Measurements from ENCODE around the gene PLA2G6. TPM values are rescaled to one million over a fixed set of nuclear protein-coding genes. Genes with fewer than 3 reads are reported as not detected.

PLA2G6 gene
- polyA plus RNA-seq, 5 donors: 26.4 to 37.8 (median 32.2) TPM

DNA sequence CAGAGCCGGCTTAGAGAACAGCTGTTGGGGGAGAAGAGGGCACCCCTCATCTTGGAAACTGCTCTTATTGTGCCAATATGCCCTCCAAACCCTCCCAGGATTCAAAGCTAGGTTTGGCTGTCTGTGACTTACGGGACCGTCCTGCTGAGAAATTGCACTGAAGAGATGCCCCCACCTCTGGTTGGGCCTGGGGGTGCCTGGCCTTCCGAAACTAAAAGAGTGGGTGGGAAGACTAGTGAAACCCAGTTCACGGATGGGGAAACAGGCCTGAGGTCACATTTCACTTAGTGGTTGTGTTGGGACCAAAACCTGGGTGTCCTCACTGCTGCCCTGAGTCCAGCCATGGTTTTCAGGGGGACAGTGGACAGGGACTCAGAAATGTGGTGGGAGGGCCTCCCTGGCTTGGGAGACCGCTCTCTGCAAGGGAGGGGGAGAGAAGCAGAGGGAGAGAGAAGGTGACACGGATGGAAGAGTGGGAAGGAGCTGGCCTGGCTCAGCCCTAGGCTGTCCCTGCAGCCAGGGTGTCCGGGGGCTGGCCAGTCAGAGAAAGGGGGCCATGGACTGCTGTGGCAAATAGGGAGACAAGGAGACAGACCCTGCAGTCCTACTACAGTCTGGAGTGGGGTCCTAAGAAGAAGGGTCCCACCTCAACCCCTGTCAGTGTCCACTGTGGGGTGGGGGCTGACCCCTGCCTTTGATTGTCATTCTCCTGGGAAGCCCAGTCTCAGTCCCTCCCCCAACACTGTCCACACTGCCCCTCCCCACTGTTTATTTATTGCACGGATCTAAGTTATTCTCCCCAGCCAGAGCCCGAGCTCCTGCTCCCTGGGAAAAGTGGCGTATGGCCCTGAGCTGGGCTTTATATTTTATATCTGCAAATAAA is 33.8 kb upstream of the PLA2G6 start:
- no peak for DNase-seq

DNA sequence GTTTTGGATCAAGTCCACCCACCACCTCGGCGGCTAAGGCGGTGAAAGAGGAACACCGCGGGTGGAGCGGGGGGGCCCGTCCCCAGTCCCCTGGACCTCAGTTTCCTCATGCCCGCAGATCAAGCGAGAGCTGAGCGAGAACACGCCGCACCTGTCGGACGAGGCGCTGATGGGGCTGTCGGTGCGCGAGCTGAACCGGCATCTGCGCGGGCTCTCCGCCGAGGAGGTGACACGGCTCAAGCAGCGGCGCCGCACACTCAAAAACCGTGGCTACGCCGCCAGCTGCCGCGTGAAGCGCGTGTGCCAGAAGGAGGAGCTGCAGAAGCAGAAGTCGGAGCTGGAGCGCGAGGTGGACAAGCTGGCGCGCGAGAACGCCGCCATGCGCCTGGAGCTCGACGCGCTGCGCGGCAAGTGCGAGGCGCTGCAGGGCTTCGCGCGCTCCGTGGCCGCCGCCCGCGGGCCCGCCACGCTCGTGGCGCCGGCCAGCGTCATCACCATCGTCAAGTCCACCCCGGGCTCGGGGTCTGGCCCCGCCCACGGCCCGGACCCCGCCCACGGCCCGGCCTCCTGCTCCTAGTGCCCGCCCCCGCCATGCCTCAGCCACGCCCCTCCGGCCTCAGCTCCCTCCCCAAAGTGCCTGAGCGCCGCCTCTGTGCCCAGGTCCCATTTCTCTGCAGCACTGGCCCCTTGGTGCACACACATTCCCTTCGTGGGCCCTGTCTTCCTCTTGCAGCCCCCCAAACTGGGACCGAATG is 32.8 kb upstream of the PLA2G6 start:
- DNase-seq: peak; percentile 45 to 46

DNA sequence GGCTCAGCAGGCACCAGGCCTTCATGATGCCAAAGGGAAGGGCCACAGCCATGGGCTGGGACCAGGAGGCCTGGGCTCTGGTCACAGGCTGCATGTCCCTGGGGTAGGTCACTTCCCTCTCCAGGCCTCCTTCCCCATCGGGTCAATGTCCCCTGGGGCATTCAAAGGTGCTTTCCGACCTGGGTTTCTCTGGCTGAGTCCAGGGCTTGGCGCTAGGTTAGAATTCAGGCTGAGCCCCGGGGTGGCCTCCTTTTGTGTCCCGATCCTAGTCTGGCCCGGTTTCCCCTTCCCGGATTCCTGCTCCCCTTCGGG is 32.3 kb upstream of the PLA2G6 start:
- DNase-seq: no peak

DNA sequence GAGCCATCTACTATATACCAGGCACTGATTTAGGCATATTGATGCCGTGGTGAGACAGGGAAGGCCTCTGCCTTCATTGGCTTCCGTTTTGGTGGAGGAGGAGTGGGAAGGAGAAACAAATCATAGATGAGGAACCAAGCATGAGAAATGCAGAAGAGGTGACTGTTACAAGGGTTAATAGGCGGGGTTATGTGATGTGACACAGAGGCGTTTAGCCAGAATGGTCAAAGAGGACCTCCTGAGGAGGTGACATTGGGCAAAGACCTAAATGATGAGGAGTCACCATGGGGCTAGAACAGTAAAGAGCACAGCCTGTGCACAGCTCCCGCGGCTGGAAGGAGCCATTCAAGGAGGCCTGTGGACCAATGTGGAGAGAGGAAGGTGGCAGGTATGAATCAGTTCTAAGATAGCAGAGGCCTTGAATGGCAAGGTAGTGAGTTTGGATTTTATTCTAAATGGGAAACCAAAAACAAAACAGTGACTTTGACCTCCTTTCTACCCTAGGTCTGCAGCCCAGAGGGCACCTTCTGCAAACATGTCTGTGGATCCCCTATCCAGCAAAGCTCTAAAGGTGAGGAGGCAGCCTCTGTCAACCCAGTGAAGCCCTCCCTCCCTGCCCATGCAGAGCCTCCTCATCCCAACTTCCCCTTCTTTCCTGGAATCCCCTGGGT is 31.8 kb upstream of the PLA2G6 start:
- DNase-seq: no peak

DNA sequence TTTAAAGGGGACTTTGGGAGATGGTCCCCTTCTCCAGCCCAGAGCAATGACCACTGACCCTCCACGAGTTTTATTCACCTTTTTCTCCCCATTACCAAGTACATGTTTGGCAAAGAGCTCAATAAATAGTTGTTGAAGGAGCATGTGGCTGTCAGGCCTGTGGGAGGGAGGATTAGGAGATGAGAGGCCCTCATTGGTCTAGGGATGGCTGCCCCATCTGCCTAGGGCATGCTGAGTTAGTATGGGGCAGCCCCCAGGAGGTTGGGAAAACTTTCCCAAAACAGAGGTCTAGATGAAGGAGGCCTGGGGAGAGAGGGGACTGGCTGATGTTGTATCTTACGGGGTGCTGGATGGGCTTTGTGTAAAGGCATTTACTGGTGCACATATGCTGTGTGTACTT is 30.8 kb upstream of the PLA2G6 start:
- DNase-seq: no peak

DNA sequence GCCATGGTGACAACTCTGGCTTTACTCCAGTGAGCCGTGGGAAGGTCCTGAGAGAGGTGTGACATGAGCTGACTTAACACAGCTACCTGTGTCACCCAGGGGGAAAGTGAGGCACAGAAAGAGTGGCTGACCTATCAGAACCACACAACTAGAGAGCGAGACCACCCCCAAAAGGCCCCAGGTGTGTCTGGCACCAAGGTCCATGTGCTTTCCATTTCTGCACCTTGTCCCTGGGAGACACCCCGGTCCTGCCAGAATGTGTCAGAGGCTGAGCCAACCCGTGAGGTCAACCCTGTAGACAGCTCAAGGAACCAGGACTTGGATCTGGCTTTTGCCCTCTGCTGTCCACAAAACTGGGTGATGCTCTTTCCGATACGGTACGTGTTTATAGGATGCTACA is 29.9 kb upstream of the PLA2G6 start:
- DNase-seq: no peak

DNA sequence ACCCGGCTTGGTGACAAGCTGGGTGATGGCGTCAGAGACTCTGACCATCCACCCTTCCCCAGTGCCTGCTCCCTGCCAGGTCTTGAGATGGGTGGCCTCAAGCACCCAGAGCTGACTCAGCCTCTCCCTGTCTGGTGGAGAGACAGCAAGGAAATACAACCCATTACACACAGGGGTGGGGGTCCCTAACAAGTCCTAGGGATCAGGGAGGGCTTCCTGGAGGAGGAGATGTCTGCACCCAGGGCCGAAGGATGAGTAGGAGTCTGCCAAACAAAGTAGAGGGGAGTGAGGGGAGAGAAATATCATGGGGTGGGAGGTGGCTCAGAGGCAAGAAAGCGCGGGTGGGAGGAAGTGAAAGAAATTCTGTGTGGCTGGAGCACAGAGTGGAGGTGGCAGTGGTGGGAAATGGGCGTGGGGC is 26.9 kb upstream of the PLA2G6 start:
- DNase-seq: no peak

DNA sequence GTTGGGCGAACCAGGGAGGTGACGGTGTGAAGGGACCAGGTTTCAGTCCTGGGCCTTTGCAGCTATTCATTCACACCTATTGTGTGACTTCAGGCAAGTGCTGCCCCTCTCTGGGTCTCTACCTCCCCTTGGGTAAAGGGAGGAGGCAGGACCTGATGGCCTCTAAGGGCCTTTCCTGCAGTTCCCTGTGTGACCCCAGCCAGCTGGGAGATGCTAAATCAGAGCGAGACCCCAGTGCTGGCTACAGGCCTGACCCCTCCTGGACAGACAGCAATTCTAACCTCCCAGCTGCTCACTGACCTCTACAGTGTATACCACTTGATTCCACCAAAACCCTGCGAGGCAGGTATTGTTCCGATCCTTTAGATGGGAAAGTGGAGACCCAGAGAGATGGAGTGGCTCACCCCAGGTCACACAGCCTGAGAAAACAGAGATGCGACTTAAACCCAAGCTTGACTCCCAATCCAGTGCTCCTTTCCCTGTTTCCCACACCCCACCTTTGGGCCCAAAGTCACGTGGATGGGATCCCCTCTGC is 26.3 kb upstream of the PLA2G6 start:
- DNase-seq: no peak

DNA sequence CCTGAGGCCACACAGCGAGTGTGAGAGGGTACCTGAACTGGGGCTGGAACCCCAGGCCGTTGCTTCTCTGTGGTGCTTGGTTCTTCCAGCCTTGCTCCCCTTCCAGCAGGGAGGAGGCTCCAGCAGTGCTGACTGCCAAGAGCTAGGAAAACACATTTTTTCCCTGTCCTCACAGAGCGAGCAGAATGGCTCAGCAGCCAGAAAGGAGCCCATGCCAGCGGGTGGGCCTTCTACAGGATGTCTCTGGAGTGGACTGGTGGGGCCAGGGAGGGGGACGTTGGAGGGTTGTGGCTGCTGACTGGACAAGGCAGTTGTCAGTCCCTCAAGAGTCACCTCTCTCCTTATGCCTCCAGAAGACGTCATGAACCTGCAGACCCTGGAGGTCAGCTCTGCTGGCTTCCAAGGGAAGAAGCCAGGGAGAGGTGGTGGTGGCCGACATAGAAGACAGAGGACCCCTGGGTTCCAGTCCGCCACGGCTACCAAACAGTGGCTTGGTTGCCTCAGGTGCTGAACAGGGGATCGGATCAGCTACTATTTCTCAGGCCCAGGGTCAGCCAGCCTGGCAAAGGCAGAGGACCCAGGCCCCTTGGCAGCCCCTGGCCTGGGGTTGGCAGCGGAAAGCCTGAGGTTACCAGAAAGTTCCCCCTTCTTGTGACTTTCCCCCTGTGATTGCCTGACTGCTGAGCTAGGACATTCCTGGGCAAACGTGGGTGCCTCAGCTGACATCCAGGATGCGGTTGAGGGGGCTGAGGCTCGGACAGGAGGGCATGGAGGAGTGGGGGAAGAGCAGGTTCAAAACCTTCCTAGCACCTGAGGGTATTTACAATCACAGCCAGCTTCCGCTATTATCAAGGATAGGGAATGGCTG is 23.9 kb upstream of the PLA2G6 start:
- DNase-seq: peak; percentile 91 to 94

DNA sequence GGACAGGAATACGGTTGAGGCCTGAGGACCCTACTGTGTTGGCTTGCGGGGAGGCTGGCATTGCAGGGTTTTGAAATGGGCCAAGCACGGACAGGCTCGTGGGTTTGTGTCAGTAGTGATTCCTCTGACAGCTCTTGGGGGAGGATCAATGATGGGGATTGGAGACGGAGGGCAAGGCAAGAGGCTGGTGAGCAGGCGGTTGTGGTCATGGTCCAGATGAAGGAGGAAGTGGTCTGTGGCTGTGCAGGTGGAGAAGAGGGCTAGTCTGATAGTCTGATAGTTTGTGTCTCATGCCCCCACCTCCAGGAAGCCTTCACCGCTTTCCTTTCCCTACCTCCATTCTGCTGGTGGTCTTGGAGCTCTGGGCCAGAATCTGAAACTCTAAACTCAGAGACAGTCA is 23.2 kb upstream of the PLA2G6 start:
- DNase-seq: no peak

DNA sequence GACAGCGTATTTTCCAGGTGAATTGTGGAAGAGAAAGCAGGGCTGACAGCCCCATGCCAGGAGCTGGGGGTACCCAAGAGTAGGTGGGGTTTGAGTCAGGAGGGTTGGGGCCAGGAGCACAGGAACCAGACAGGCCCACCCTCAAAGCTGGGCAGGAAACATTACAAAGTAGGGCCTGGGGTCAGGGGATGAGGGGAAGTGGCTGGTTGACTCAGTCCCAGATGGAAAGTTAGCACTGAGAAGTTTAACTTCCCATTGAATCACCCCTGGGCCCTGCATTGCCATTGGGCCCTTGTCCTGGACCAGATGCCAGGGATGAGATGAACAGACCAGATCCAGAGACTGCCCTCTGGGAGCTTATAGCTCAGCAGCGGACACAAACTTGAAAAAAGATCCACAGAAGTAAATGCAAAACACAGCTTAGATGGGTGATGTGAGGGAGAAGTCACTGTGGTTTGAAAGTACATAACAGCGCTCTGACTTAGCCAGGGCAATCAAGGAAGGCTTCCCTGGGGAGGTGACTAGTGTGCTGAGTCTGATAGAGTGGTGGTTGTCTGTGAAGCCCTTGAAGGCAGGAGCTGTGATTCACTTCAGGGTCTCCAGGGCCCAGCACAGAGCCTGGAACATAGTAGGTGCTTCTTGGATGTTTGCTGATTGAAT is 22.4 kb upstream of the PLA2G6 start:
- no peak for DNase-seq

DNA sequence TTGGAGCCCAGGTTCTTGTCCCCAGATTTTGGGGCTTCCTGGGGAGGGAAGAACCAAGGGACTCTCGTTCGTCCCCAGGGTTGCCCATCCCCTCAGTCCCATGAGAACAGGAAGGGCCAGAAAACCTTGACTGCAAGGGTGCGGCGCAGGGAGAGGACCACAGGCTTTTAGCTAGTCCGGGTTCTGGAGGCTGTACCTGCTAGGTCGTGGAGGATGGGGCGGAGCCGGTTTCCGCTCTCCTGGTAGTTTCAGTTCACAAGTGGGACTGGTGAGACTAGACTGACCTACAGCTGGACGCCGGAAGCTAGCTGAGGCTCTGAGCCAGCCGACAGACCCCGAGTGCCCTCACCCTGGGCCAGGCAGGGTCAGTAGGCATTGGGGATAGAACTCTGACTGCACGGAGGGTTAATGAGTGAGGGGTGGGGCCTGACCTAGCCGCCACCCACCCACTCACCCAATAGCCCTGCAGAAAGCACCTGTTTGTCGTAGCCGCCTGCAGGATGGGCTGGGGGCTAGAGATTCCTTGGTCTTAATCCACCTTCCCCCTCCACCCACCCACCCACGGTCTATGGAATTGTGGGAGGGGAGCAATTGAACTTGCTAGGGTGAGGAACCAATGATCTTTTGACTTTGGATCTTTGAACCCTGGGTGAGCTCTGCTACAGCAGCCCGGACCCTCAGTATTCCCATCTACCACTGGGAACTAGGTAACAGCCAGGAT is 21.6 kb upstream of the PLA2G6 start:
- DNase-seq: no peak

DNA sequence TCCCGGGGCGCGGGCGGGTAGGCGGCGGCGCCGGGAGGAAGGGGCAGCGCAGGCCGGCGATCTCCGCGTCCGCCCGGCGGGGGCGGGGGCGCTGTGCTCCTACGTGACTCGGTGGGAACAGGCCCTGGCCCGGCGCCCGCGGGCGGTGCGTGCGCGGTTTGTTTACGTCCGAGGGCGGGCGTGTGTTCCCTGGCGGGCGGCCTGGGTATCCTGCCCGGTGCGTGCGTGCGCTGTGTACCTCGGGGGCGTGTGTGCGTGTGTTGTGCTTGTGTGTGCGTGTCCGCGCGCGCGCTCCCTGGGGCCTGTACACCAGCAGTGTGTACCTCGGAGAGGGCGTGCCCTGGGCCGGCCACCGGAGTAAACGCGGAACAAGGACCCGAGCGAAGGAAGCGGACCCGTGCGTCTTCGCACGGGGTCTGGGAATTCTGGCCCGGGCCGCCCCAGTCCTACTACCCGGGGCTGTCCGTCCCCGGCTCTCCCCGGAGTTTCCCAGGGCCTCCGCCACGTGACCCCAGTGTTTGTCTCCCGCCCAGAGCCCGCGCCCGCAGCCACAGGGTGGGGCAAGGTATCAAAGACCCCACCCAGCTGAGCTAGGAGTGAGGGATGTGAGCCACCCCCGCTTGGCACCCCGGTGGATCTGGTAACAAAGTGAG is 20.9 kb upstream of the PLA2G6 start:
- DNase-seq: peak; percentile 91 to 92

DNA sequence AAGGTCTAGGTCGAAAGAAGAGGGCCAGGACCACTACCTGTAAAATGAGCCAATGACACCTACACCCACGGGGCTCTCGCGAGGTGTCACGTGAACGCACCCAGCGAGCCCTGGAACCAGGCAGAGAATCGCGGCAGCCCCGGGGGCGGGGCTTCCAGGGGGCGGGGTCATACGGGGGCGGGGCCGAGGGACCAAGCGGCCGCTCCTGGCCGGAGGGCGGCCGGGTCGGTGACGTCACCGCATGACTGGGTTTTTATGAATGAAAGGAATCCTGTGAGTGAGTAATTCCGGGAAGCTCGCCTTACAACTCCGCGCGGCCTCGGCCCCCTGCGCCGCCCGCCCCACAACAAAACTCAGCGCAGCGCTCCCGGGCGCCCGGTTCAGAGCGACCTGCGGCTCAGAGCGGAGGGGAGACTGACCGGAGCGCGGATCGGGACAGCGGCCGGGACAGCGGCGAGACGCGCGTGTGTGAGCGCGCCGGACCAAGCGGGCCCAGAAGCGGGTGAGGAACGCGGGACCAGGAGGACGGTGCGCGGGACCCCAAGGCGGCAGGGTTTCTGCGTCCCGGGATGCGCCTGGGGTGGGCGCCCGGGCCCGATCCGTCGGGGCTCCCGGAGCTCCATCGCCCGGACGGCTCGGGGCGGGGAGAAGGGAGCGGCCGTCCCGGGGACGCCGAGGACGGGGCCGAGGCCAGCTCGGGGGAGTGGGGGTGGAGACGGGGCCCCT is 20.2 kb upstream of the PLA2G6 start, which contains the start of gene MAFF:
TSS of gene MAFF (plus strand) at position 284 of the 726 bp plus-strand sequence. CDS start 11,860 bp downstream, outside the sequence.
- DNase-seq: peak; percentile 95

DNA sequence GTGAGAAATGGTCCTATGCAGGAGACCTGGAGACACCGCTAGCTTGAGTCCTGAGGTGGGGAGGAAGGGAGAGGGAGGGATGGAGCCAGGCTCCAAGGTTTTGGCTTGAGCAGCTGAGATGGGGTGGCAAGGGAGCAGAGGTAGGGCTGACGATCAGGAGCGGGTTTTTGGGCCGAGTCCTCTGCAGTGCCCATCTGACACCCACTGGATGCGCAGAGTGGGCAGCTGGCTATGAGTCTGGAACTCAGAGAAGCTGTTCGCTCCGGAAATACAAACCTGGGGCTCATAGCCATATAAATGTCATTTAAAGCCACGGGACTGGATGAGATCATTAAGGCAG is 19.7 kb upstream of the PLA2G6 start:
- no peak for DNase-seq

DNA sequence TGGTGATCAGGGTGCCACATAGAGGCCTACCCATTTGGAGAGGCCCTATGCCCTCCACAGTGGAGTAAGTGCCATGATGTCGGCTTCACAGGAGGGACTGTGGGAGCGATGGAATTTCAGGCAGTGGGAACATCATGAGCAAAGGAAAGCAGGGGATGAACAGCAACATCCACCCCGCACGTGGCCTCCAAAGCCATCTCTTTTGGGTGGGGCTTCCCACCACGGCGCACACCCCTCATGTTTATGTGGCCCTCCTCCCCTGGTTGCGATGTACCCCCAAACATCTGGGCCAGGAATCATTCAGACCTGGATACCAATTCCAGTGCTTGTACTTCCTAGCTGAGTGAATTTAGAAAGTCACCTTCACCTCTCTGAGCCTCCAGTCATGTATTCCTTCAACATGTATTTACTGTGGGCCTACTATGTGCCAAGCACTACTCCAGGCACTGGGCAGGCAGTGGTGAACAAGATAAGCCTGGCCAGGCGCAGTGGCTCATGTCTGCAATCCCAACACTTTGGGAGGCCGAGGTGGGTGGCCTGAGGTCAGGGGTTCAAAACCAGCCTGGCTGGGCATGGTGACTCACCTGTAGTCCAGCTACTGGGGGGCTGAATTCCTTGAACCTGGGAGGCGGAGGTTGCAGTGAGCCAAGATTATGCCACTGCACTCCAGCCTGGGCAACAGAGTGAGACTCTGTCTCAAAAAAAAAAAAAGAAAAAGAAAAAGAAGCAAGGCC is 18.4 kb upstream of the PLA2G6 start:
- no peak for DNase-seq

DNA sequence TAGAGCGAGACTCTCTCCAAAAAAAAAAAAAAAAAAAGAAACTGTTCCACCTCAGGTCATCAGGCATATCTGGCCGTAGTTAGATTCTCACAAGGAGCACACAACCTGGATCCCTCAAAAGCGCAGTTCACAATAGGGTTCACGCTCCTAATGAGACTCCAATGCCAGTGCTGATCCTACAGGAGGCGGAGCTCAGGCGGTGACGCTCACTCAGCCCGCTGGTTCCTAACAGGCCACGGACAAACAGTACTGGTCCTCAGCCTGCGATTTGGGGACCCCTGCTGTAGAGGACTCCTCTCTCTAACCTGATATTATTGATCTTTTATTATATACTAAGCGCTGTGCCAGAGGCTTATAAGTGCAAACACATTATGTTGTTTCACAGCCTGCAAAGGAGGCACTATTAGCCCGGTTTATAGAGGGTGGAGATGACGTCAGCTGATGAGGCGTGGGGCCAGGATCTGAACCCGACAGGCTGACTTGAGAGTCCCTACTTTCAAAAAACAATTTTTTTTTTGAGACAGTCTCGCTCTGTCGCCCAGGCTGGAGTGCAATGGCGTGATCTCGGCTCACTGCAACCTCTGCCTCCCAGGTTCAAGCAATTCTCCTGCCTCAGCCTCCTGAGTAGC is 15.3 kb upstream of the PLA2G6 start:
- DNase-seq: no peak

DNA sequence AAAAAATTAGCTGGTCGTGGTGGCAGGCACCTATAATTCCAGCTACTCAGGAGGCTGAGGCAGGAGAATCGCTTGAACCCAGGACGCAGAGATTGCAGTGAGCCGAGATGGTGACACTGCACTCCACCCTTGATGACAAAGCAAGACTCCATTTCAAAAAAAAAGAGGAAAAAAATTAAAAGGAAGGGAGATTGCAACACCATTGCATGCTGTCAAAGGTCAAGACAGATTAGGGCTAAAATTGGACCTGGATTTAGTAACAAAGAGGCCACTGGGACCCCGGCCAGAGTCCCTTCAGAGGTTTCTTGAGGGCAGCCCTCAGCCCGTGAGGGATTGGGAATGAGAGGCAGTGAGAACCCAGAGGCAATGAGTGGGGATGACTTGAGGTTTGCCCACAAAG is 11.9 kb upstream of the PLA2G6 start:
- no peak for DNase-seq
